HepG2 (cell line): ENCODE results near the gene NCAM2.

Experiments
- FOSL2 ChIP-seq: sonication (generic); formaldehyde crosslinking; IDR thresholded peaks from 2 replicates; pipeline ENCODE4 v1.4.0; 2020; ENCODE audit warnings: missing genetic modification reagents
- GTF2F1 ChIP-seq: fragments of 150-350 bp; IDR thresholded peaks from 2 replicates; pipeline ENCODE4 v1.6.1; 2014; ENCODE audit warnings: low read length
- HMG20A ChIP-seq: IDR thresholded peaks from 2 replicates; pipeline ENCODE4 v1.6.1; 2016; ENCODE audit warnings: borderline replicate concordance
- TF ChIP-seq, protein P1 (sequence below): sonication (generic); formaldehyde crosslinking; IDR thresholded peaks from 2 replicates; pipeline ENCODE4 v1.5.0; 2020; ENCODE audit warnings: mild to moderate bottlenecking, missing genetic modification reagents, moderate library complexity
- TF ChIP-seq, protein P2 (sequence below), 2 experiments: IDR thresholded peaks; 2 replicates each; pipeline ENCODE4 v1.6.1; 2011 to 2012; ENCODE audit warnings: low read length in 2 of 2, borderline replicate concordance in 1 of 2, low read depth in 1 of 2, mild to moderate bottlenecking in 1 of 2, moderate library complexity in 1 of 2

DNA sequence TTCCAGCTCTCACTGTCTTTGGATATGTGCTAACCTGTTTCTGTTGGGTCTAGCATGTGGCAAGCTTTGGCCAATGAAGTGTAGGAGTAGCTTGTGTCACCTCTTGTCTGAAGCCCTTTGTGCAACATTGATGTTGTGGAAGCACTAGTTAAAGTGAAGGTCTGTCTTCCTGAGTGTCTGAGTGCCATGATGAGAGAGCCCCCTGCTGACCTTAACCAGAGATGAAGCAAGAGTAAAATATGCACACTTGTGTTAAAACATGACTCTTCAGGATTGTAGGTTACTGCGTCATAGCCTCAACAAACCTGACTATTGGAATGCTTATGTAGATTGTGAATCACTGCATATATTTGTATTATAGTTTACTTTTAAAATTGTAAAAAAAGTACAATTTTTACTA, 103.7 kb downstream of the NCAM2 start:
- TF ChIP-seq HMG20A (CRISPR knock-in tag) (no peak), FOSL2 (no peak), GTF2F1 (no peak)
- TF ChIP-seq, protein P1, sequence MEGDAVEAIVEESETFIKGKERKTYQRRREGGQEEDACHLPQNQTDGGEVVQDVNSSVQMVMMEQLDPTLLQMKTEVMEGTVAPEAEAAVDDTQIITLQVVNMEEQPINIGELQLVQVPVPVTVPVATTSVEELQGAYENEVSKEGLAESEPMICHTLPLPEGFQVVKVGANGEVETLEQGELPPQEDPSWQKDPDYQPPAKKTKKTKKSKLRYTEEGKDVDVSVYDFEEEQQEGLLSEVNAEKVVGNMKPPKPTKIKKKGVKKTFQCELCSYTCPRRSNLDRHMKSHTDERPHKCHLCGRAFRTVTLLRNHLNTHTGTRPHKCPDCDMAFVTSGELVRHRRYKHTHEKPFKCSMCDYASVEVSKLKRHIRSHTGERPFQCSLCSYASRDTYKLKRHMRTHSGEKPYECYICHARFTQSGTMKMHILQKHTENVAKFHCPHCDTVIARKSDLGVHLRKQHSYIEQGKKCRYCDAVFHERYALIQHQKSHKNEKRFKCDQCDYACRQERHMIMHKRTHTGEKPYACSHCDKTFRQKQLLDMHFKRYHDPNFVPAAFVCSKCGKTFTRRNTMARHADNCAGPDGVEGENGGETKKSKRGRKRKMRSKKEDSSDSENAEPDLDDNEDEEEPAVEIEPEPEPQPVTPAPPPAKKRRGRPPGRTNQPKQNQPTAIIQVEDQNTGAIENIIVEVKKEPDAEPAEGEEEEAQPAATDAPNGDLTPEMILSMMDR (CRISPR knock-in tag): peak; percentile 38; the same call in 1 of the 2 replicates
- TF ChIP-seq, protein P2, sequence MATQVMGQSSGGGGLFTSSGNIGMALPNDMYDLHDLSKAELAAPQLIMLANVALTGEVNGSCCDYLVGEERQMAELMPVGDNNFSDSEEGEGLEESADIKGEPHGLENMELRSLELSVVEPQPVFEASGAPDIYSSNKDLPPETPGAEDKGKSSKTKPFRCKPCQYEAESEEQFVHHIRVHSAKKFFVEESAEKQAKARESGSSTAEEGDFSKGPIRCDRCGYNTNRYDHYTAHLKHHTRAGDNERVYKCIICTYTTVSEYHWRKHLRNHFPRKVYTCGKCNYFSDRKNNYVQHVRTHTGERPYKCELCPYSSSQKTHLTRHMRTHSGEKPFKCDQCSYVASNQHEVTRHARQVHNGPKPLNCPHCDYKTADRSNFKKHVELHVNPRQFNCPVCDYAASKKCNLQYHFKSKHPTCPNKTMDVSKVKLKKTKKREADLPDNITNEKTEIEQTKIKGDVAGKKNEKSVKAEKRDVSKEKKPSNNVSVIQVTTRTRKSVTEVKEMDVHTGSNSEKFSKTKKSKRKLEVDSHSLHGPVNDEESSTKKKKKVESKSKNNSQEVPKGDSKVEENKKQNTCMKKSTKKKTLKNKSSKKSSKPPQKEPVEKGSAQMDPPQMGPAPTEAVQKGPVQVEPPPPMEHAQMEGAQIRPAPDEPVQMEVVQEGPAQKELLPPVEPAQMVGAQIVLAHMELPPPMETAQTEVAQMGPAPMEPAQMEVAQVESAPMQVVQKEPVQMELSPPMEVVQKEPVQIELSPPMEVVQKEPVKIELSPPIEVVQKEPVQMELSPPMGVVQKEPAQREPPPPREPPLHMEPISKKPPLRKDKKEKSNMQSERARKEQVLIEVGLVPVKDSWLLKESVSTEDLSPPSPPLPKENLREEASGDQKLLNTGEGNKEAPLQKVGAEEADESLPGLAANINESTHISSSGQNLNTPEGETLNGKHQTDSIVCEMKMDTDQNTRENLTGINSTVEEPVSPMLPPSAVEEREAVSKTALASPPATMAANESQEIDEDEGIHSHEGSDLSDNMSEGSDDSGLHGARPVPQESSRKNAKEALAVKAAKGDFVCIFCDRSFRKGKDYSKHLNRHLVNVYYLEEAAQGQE (IDR thresholded peaks at IDR 0.05; ENCODE audit: borderline replicate concordance in 1 of 2, low read depth in 1 of 2, low read length in 2 of 2): no peak
